Gastrocnemius medialis (tissue), 4 donors: ENCODE measurements around the gene VAT1. TPM values are rescaled to one million over a fixed set of nuclear protein-coding genes. Genes with fewer than 3 reads are reported as not detected.
"Not testable (repeated sequence)": the region's sequence is repeated elsewhere in the genome, so short reads cannot be mapped to it uniquely, and the experiment has no call there.

Experiments used
- ATAC-seq, 2 donors: fragments of 150-250 bp; one replicate each; pipeline ENCODE4 v1.9.1; 2016
- DNase-seq, 2 donors: peaks; one replicate each; pipeline ENCODE4 v3.0.0-alpha.2; 2019
- H3K27ac ChIP-seq, 4 donors: fragments of 200-600 bp; sonication (generic); 1 replicate in 1 of 4; 2 replicates in 3 of 4; pipeline ENCODE4 v1.5.1; 2016 to 2018; ENCODE audit warnings: mild to moderate bottlenecking in 2 of 4, moderate library complexity in 1 of 4
- H3K27me3 ChIP-seq, 3 donors: fragments of 200-600 bp; sonication (generic) in 2 of 3; 1 replicate in 1 of 3; 2 replicates in 2 of 3; pipeline versions ENCODE4 v1.5.1 to v1.6.0; 2016 to 2019; ENCODE audit warnings: mild to moderate bottlenecking in 1 of 3, moderate library complexity in 1 of 3
- H3K36me3 ChIP-seq, 2 donors: fragments of 200-600 bp; sonication (generic) in 1 of 2; one replicate each; pipeline ENCODE4 v1.5.1; 2017 to 2018
- H3K4me1 ChIP-seq, 2 donors: fragments of 200-600 bp; sonication (generic) in 1 of 2; one replicate each; pipeline ENCODE4 v1.5.1; 2016 to 2017; ENCODE audit warnings: mild to moderate bottlenecking in 2 of 2
- H3K4me3 ChIP-seq, 4 donors: fragments of 200-600 bp; sonication (generic) in 3 of 4; 1 replicate in 1 of 4; 2 replicates in 3 of 4; pipeline ENCODE4 v1.5.1; 2016 to 2019; ENCODE audit warnings: mild to moderate bottlenecking in 2 of 4
- H3K9me3 ChIP-seq, 3 donors: fragments of 200-600 bp; sonication (generic) in 2 of 3; 1 replicate in 1 of 3; 2 replicates in 2 of 3; pipeline ENCODE4 v1.5.1; 2016 to 2019
- POLR2A ChIP-seq, 2 donors: fragments of 450-650 bp; IDR thresholded peaks; one replicate each; pipeline ENCODE4 v1.6.1; 2017; ENCODE audit warnings: antibody characterized with exemption in 2 of 2, mild to moderate bottlenecking in 2 of 2, moderate library complexity in 2 of 2
- in situ Hi-C, 4 donors: fragments of 200-750 bp; cut with MboI; loops; one replicate each; pipeline versions ENCODE4 v1.15.0 to v1.8.0; 2017; ENCODE audit warnings: low sequenced_read_pairs in 4 of 4
- intact Hi-C: fragments of 100-400 bp; cut with DNase I; formaldehyde crosslinking; loops from one replicate; pipeline ENCODE4 v1.15.1; 2023; ENCODE audit warnings: low total_unique reads
- total RNA-seq, 4 donors: library from RNA; depleted of rRNA; stranded (reverse); fragments of >200 nt; gene quantifications; one replicate each; pipeline versions ENCODE4 v1.1.0 to v1.2.3, GENCODE V29; 2016
- TF ChIP-seq, protein P1 (sequence below), 5 experiments: fragments of 450-650 bp in 3 of 5; fragments of 200-600 bp in 2 of 5; sonication (generic) in 2 of 5; IDR thresholded peaks in 4 of 5; conservative IDR thresholded peaks in 1 of 5; 1 replicate in 4 of 5; 2 replicates in 1 of 5; pipeline ENCODE4 v1.5.1; 2016 to 2019; ENCODE audit warnings: antibody characterized with exemption in 5 of 5, mild to moderate bottlenecking in 3 of 5, moderate library complexity in 3 of 5

VAT1 gene
- total RNA-seq, 4 donors from 2014 or later = 18.0 to 49.5 (median 35.8) TPM

DNA sequence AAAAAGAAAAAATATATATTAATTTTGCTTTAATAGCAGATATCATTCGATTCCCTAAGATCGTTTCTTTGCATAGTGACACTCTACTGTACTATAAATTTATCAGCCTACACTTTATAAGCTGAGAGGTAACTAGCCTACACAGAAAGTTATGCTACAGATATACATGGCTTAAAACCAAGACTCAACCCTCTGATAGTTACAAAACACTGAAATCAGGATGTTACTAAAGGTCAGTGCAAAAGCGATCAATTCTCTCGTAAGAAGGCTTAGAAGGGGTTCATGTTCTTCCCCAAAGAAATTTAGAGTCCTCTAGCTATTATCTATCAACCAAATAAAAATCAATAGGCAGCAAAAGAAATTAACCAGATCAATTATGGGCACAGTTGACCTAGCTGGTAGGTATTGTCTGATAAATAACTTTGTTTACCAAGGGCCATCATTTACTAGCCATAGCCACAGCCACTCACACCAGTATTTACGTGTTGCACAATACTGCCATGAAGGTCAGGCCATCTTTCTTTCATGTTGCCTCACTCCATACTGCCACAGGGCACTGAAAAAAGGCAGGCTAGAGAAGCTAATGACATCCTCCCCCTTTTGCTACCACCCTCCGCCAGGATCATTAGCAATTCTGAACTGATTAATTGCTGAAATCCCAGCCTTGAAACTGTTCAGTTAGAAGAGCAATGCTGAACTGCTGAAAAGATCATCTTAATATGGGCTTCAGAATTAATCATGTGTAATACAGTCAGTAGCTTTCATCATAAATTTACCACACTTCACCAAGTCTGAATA, 46.6 kb upstream of the VAT1 start:
- in situ Hi-C loops (no loop called here), intact Hi-C loops (no loop called here)
- H3K9me3 ChIP-seq = no peaks in the 10 kb centered on the region
- H3K27ac ChIP-seq = no peak overlapping the region
- TF ChIP-seq, protein P1, sequence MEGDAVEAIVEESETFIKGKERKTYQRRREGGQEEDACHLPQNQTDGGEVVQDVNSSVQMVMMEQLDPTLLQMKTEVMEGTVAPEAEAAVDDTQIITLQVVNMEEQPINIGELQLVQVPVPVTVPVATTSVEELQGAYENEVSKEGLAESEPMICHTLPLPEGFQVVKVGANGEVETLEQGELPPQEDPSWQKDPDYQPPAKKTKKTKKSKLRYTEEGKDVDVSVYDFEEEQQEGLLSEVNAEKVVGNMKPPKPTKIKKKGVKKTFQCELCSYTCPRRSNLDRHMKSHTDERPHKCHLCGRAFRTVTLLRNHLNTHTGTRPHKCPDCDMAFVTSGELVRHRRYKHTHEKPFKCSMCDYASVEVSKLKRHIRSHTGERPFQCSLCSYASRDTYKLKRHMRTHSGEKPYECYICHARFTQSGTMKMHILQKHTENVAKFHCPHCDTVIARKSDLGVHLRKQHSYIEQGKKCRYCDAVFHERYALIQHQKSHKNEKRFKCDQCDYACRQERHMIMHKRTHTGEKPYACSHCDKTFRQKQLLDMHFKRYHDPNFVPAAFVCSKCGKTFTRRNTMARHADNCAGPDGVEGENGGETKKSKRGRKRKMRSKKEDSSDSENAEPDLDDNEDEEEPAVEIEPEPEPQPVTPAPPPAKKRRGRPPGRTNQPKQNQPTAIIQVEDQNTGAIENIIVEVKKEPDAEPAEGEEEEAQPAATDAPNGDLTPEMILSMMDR (IDR thresholded peaks at IDR 0.05 in 4 of 5, conservative IDR thresholded peaks at IDR 0.05 in 1 of 5) = no peak
- no peak for TF ChIP-seq POLR2A (IDR thresholded peaks at IDR 0.05)
- H3K36me3 ChIP-seq = peaks cover 0 to 9% of the 10 kb centered on the region in 2 donors
- H3K4me3 ChIP-seq = no peak overlapping the region
- ATAC-seq (no peak), DNase-seq (no peak)
- no peaks in the 10 kb centered on the region for H3K4me1 ChIP-seq
- H3K27me3 ChIP-seq = no peaks in the 10 kb centered on the region

DNA sequence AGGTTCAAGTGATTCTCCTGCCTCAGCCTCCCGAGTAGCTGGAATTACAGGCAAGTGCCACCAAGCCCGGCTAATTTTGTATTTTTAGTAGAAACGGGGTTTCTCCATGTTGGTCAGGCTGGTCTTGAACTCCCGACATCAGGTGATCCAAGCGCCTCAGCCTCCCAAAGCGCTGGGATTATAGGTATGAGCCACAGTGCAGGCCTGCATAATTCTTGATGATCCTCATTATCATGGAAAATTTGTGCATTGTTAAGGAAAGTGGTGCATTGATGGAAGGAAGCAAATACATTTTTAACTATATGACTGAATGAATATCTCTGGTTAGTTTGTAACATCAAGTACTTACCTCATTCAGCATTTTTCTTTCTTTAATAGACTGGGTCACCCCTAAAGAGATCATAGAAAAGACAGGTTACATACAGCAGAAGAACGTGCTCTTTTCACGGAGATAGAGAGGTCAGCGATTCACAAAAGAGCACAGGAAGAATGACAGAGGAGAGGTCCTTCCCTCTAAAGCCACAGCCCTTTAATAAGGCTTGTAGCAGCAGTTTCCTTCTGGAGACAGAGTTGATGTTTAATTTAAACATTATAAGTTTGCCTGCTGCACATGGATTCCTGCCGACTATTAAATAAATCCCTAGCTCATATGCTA, 40.9 kb upstream of the VAT1 start:
- in situ Hi-C loops = no loop called here
- Histone ChIP-seq H3K9me3 (no peaks in the 10 kb centered on the region), H3K36me3 (no peaks in the 10 kb centered on the region), H3K27ac (no peak overlapping the region), H3K27me3 (no peaks in the 10 kb centered on the region), H3K4me1 (no peaks in the 10 kb centered on the region), H3K4me3 (no peak overlapping the region)
- intact Hi-C loops = no loop called here
- TF ChIP-seq, protein P1 (IDR thresholded peaks at IDR 0.05 in 4 of 5, conservative IDR thresholded peaks at IDR 0.05 in 1 of 5) = no peak
- no peak for TF ChIP-seq POLR2A (IDR thresholded peaks at IDR 0.05)
- DNase-seq (no peak), ATAC-seq (no peak)

DNA sequence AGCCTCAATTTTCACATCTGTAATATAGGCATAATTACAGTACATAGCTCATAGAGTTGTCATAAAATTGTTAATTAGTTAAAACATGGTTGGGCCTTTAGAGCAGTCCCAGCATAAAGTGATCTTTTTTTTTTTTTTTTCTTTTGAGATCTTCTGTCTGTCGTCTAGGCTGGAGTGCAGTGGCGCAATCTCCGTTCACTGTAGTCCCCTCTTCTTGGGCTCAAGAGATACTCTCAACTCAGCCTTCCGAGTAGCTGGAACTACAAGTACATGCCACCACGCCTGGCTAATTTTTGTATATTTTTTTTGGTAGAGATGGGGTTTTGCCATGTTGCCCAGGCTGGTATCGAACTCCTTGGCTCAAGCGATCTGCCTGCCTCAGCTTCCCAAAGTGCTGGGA, 33.9 kb upstream of the VAT1 start:
- Histone ChIP-seq H3K9me3 (no peaks in the 10 kb centered on the region), H3K4me1 (no peaks in the 10 kb centered on the region), H3K27ac (no peak overlapping the region), H3K4me3 (no peak overlapping the region), H3K27me3 (no peaks in the 10 kb centered on the region), H3K36me3 (peaks cover 0 to 11% of the 10 kb centered on the region in 2 donors)
- ATAC-seq (no peak), DNase-seq (no peak)
- intact Hi-C loops = no loop called here
- in situ Hi-C loops = no loop called here
- TF ChIP-seq, protein P1 (IDR thresholded peaks at IDR 0.05 in 4 of 5, conservative IDR thresholded peaks at IDR 0.05 in 1 of 5) = no peak
- TF ChIP-seq POLR2A (IDR thresholded peaks at IDR 0.05) = no peak

GRCh38 chr17:43053008-43053407, 30.8 kb upstream of the VAT1 start:
- in situ Hi-C loops, intact Hi-C loops, DNase-seq, H3K27ac ChIP-seq, H3K4me1 ChIP-seq, H3K9me3 ChIP-seq, ATAC-seq, H3K4me3 ChIP-seq, H3K27me3 ChIP-seq: not testable (repeated sequence)
- H3K36me3 ChIP-seq = peaks cover 0 to 11% of the 10 kb centered on the region in 2 donors

GRCh38 chr17:43051969-43052368, 29.8 kb upstream of the VAT1 start:
- Histone ChIP-seq H3K27me3 (no peaks in the 10 kb centered on the region), H3K27ac (no peak overlapping the region), H3K4me3 (no peak overlapping the region), H3K9me3 (no peaks in the 10 kb centered on the region), H3K36me3 (peaks cover 0 to 11% of the 10 kb centered on the region in 2 donors), H3K4me1 (no peaks in the 10 kb centered on the region)
- intact Hi-C loops = no loop called here
- DNase-seq (no peak), ATAC-seq (no peak)
- no peak for TF ChIP-seq POLR2A (IDR thresholded peaks at IDR 0.05)
- TF ChIP-seq, protein P1 (IDR thresholded peaks at IDR 0.05 in 4 of 5, conservative IDR thresholded peaks at IDR 0.05 in 1 of 5) = no peak
- in situ Hi-C loops = no loop called here
